ENCODE results near the gene RPH3AL. TPM values are rescaled to one million over a fixed set of nuclear protein-coding genes. Genes with fewer than 3 reads are reported as not detected.

RPH3AL gene, protein sequence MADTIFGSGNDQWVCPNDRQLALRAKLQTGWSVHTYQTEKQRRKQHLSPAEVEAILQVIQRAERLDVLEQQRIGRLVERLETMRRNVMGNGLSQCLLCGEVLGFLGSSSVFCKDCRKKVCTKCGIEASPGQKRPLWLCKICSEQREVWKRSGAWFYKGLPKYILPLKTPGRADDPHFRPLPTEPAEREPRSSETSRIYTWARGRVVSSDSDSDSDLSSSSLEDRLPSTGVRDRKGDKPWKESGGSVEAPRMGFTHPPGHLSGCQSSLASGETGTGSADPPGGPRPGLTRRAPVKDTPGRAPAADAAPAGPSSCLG
- polyA plus RNA-seq (2013): 2.8 TPM

GRCh38 chr17:352421-353212, at the start of gene RPH3AL:
RPH3AL (minus strand) TSS chr17:352807; CDS start chr17:327543, 25,264 bp downstream.
- Histone ChIP-seq H3K4me3 (ENCODE audit: control insufficient read depth in 1 of 7, extremely low read depth in 1 of 7, insufficient read depth in 4 of 7, low read depth in 2 of 7, low read length in 6 of 7) (peak within 1 kb of the TSS in 2 of 7 experiments; percentile 20 to 38), H3K36me3 (ENCODE audit: control insufficient read depth in 4 of 4, insufficient read depth in 4 of 4, low read length in 3 of 4) (no peaks in the 10 kb centered on the region), H3K4me1 (ENCODE audit: control extremely low read depth in 1 of 4, control insufficient read depth in 4 of 4, insufficient read depth in 4 of 4, low read length in 3 of 4) (peaks cover 4 to 63% (median 47%) of the 10 kb centered on the region in 4 experiments), H3K27me3 (replicated peaks in 2 of 5; ENCODE audit: control insufficient read depth in 4 of 5, insufficient read depth in 5 of 5, low read length in 4 of 5) (no peaks in the 10 kb centered on the region), H3K9me3 (ENCODE audit: control extremely low read depth in 1 of 5, control insufficient read depth in 4 of 5, insufficient read depth in 2 of 5, low read depth in 1 of 5, low read length in 4 of 5) (peaks cover 0 to 8% (median 0%) of the 10 kb centered on the region in 5 experiments), H3K27ac (ENCODE audit: insufficient read depth in 1 of 2, low read depth in 1 of 2, low read length in 2 of 2, poor library complexity in 1 of 2, severe bottlenecking in 2 of 2) (peak within 1 kb of the TSS in 1 of 2 experiments; percentile 45)
- 35% methylated on average over 18 of the region's 22 CpGs for WGBS (ENCODE audit: insufficient coverage)
- ChIA-PET CTCF (interaction anchor here (1.0 to 2.7 kb wide), 3 partner anchors 12 to 39 kb away, joined by 3 to 6 read pairs (median 4); no protein-coding TSS in a partner anchor), POLR2A (interaction anchor here (1.2 kb wide), 1 partner anchor 32 kb away, joined by 6 read pairs; no protein-coding TSS in a partner anchor)
- peak; percentile 52 to 71 (median 69) for DNase-seq

DNA sequence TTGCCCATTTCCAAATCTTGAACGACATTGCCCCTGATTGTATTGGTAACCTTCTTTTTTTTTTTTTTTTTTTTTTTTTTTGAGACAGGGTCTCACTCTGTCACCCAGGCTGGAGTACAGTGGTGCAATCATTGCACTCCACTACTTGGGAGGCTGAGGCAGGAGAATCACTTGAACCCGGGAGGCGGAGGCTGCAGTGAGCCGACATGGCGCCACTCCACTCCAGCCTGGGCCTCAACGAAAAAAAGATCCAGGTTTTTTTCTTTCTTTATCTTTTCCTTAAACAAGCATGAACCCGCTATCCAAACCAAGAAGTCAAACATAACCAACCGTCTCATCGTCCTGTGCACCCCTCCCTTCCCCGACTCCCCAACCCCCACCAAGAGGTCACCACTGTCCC, 47.6 kb upstream of the RPH3AL start:
- Histone ChIP-seq H3K4me3 (ENCODE audit: control insufficient read depth in 1 of 7, extremely low read depth in 1 of 7, insufficient read depth in 4 of 7, low read depth in 2 of 7, low read length in 6 of 7) (no peak overlapping the region), H3K9me3 (ENCODE audit: control extremely low read depth in 1 of 5, control insufficient read depth in 4 of 5, insufficient read depth in 2 of 5, low read depth in 1 of 5, low read length in 4 of 5) (no peaks in the 10 kb centered on the region), H3K27ac (ENCODE audit: insufficient read depth in 1 of 2, low read depth in 1 of 2, low read length in 2 of 2, poor library complexity in 1 of 2, severe bottlenecking in 2 of 2) (no peak overlapping the region), H3K36me3 (ENCODE audit: control insufficient read depth in 4 of 4, insufficient read depth in 4 of 4, low read length in 3 of 4) (peaks cover 16 to 61% (median 40%) of the 10 kb centered on the region in 4 experiments), H3K4me1 (ENCODE audit: control extremely low read depth in 1 of 4, control insufficient read depth in 4 of 4, insufficient read depth in 4 of 4, low read length in 3 of 4) (no peaks in the 10 kb centered on the region), H3K27me3 (replicated peaks in 2 of 5; ENCODE audit: control insufficient read depth in 4 of 5, insufficient read depth in 5 of 5, low read length in 4 of 5) (no peaks in the 10 kb centered on the region)
- ChIA-PET POLR2A (no interaction called here), CTCF (interaction anchor here (1.0 kb wide), 1 partner anchor 295 kb away, joined by 3 read pairs; no protein-coding TSS in a partner anchor)
- WGBS (ENCODE audit: insufficient coverage): 90% methylated on average over 10 of the region's 10 CpGs
- no peak for DNase-seq

DNA sequence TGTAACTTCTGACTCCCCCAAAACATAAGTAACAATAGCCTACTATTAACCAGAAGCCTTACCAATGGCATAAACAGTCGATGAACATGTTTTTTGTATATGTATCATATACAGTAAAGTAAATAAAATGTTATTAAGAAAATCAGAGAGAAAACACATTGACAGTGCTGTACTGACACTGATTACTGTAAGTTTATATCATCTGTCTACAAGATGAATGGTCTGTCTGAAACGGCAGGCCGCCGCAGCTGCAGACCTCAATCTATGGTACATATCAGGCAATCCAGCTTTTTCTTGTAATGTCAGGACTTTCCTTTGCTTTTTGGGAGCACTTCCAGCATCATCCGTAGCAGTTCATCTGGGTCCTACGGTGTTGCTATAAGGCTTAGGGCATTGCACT, 44.2 kb upstream of the RPH3AL start:
- DNase-seq: no peak
- Histone ChIP-seq H3K4me3 (ENCODE audit: control insufficient read depth in 1 of 7, extremely low read depth in 1 of 7, insufficient read depth in 4 of 7, low read depth in 2 of 7, low read length in 6 of 7) (no peak overlapping the region), H3K27me3 (replicated peaks in 2 of 5; ENCODE audit: control insufficient read depth in 4 of 5, insufficient read depth in 5 of 5, low read length in 4 of 5) (no peaks in the 10 kb centered on the region), H3K36me3 (ENCODE audit: control insufficient read depth in 4 of 4, insufficient read depth in 4 of 4, low read length in 3 of 4) (peaks cover 12 to 48% (median 28%) of the 10 kb centered on the region in 4 experiments), H3K4me1 (ENCODE audit: control extremely low read depth in 1 of 4, control insufficient read depth in 4 of 4, insufficient read depth in 4 of 4, low read length in 3 of 4) (peaks cover 5 to 16% (median 11%) of the 10 kb centered on the region in 4 experiments), H3K9me3 (ENCODE audit: control extremely low read depth in 1 of 5, control insufficient read depth in 4 of 5, insufficient read depth in 2 of 5, low read depth in 1 of 5, low read length in 4 of 5) (no peaks in the 10 kb centered on the region), H3K27ac (ENCODE audit: insufficient read depth in 1 of 2, low read depth in 1 of 2, low read length in 2 of 2, poor library complexity in 1 of 2, severe bottlenecking in 2 of 2) (no peak overlapping the region)
- ChIA-PET CTCF (no interaction called here), POLR2A (no interaction called here)
- 99% methylated on average over 5 of the region's 6 CpGs for WGBS (ENCODE audit: insufficient coverage)

GRCh38 chr17:395974-396373, 43.4 kb upstream of the RPH3AL start:
- Histone ChIP-seq H3K36me3 (ENCODE audit: control insufficient read depth in 4 of 4, insufficient read depth in 4 of 4, low read length in 3 of 4) (peaks cover 5 to 40% (median 23%) of the 10 kb centered on the region in 4 experiments), H3K4me3 (ENCODE audit: control insufficient read depth in 1 of 7, extremely low read depth in 1 of 7, insufficient read depth in 4 of 7, low read depth in 2 of 7, low read length in 6 of 7) (no peak overlapping the region), H3K9me3 (ENCODE audit: control extremely low read depth in 1 of 5, control insufficient read depth in 4 of 5, insufficient read depth in 2 of 5, low read depth in 1 of 5, low read length in 4 of 5) (no peaks in the 10 kb centered on the region), H3K27ac (ENCODE audit: insufficient read depth in 1 of 2, low read depth in 1 of 2, low read length in 2 of 2, poor library complexity in 1 of 2, severe bottlenecking in 2 of 2) (no peak overlapping the region), H3K4me1 (ENCODE audit: control extremely low read depth in 1 of 4, control insufficient read depth in 4 of 4, insufficient read depth in 4 of 4, low read length in 3 of 4) (peaks cover 5 to 16% (median 11%) of the 10 kb centered on the region in 4 experiments), H3K27me3 (replicated peaks in 2 of 5; ENCODE audit: control insufficient read depth in 4 of 5, insufficient read depth in 5 of 5, low read length in 4 of 5) (no peaks in the 10 kb centered on the region)
- DNase-seq: no peak
- ChIA-PET POLR2A (no interaction called here), CTCF (interaction anchor here (1.0 kb wide), 2 partner anchors 231 to 304 kb away, joined by 3 read pairs; no protein-coding TSS in a partner anchor)
- WGBS (ENCODE audit: insufficient coverage): no CpG with 5 or more reads among the region's 2 CpGs

- DNase-seq: no peak
- ChIA-PET CTCF (interaction anchor here (1.0 kb wide), 2 partner anchors 230 to 305 kb away, joined by 3 read pairs; no protein-coding TSS in a partner anchor), POLR2A (no interaction called here)
- H3K9me3 ChIP-seq (ENCODE audit: control extremely low read depth in 1 of 5, control insufficient read depth in 4 of 5, insufficient read depth in 2 of 5, low read depth in 1 of 5, low read length in 4 of 5): no peaks in the 10 kb centered on the region
- H3K36me3 ChIP-seq (ENCODE audit: control insufficient read depth in 4 of 4, insufficient read depth in 4 of 4, low read length in 3 of 4): peaks cover 2 to 32% (median 16%) of the 10 kb centered on the region in 4 experiments
- no peak overlapping the region for H3K4me3 ChIP-seq (ENCODE audit: control insufficient read depth in 1 of 7, extremely low read depth in 1 of 7, insufficient read depth in 4 of 7, low read depth in 2 of 7, low read length in 6 of 7)
- H3K4me1 ChIP-seq (ENCODE audit: control extremely low read depth in 1 of 4, control insufficient read depth in 4 of 4, insufficient read depth in 4 of 4, low read length in 3 of 4): peaks cover 5 to 16% (median 11%) of the 10 kb centered on the region in 4 experiments
- 100% methylated on average over 8 of the region's 9 CpGs for WGBS (ENCODE audit: insufficient coverage)
- no peak overlapping the region for H3K27ac ChIP-seq (ENCODE audit: insufficient read depth in 1 of 2, low read depth in 1 of 2, low read length in 2 of 2, poor library complexity in 1 of 2, severe bottlenecking in 2 of 2)
- H3K27me3 ChIP-seq (replicated peaks in 2 of 5; ENCODE audit: control insufficient read depth in 4 of 5, insufficient read depth in 5 of 5, low read length in 4 of 5): no peaks in the 10 kb centered on the region
Observed at GRCh38 chr17:395179-395578, 42.6 kb upstream of the RPH3AL start.

GRCh38 chr17:394718-395095, 42.1 kb upstream of the RPH3AL start:
- CTCF ChIA-PET: interaction anchor here (1.0 kb wide), 1 partner anchor 229 kb away, joined by 3 read pairs; no protein-coding TSS in a partner anchor
- H3K27ac ChIP-seq (ENCODE audit: insufficient read depth in 1 of 2, low read depth in 1 of 2, low read length in 2 of 2, poor library complexity in 1 of 2, severe bottlenecking in 2 of 2): no peak overlapping the region
- H3K4me1 ChIP-seq (ENCODE audit: control extremely low read depth in 1 of 4, control insufficient read depth in 4 of 4, insufficient read depth in 4 of 4, low read length in 3 of 4): peaks cover 5 to 16% (median 11%) of the 10 kb centered on the region in 4 experiments
- peaks cover 2 to 28% (median 12%) of the 10 kb centered on the region in 4 experiments for H3K36me3 ChIP-seq (ENCODE audit: control insufficient read depth in 4 of 4, insufficient read depth in 4 of 4, low read length in 3 of 4)
- H3K9me3 ChIP-seq (ENCODE audit: control extremely low read depth in 1 of 5, control insufficient read depth in 4 of 5, insufficient read depth in 2 of 5, low read depth in 1 of 5, low read length in 4 of 5): no peaks in the 10 kb centered on the region
- no peak for DNase-seq
- H3K27me3 ChIP-seq (replicated peaks in 2 of 5; ENCODE audit: control insufficient read depth in 4 of 5, insufficient read depth in 5 of 5, low read length in 4 of 5): no peaks in the 10 kb centered on the region
- H3K4me3 ChIP-seq (ENCODE audit: control insufficient read depth in 1 of 7, extremely low read depth in 1 of 7, insufficient read depth in 4 of 7, low read depth in 2 of 7, low read length in 6 of 7): no peak overlapping the region
- WGBS (ENCODE audit: insufficient coverage): 96% methylated on average over 9 of the region's 9 CpGs
- POLR2A ChIA-PET: no interaction called here

All from common myeloid progenitor, CD34-positive (primary cell).